Measurements from ENCODE around the gene SLC25A31. TPM values are rescaled to one million over a fixed set of nuclear protein-coding genes. Genes with fewer than 3 reads are reported as not detected.

The SLC25A31 gene
- total RNA-seq, 1 donor from 2014 or later = not detected

DNA sequence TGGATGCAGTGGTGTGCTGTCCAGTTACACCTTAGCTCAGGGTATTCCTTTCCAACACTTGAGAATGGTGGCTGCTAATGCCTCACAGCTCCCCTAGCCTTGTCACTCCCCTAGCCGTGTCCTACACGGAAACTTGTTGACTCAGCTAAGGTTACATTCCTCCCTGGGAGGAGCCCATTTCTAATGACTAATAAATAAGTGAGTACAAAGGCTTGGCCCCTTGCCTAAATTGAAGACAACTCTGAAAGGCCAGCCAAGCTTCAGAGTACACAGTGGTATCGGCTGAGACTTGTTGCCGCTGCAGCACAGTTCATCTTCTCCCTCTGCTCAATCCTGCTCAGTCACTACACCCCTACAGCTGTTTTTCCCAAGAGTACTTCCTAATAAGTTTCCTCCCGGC, 21.2 kb upstream of the SLC25A31 start:
- Mint-ChIP-seq H3K4me1 (peaks cover 14% of the 10 kb centered on the region), H3K27ac (peak overlapping the region; percentile 99), H3K9me3 (peaks cover 5% of the 10 kb centered on the region), H3K4me3 (peak overlapping the region; percentile 18), H3K36me3 (peaks cover 27% of the 10 kb centered on the region), H3K27me3 (ENCODE audit: low read depth) (no peaks in the 10 kb centered on the region)
- peak in 1 of 2 experiments; percentile 43 for DNase-seq (ENCODE audit: low spot score in 2 of 2, unreplicated experiment in 2 of 2)
- TF ChIP-seq, protein P1, sequence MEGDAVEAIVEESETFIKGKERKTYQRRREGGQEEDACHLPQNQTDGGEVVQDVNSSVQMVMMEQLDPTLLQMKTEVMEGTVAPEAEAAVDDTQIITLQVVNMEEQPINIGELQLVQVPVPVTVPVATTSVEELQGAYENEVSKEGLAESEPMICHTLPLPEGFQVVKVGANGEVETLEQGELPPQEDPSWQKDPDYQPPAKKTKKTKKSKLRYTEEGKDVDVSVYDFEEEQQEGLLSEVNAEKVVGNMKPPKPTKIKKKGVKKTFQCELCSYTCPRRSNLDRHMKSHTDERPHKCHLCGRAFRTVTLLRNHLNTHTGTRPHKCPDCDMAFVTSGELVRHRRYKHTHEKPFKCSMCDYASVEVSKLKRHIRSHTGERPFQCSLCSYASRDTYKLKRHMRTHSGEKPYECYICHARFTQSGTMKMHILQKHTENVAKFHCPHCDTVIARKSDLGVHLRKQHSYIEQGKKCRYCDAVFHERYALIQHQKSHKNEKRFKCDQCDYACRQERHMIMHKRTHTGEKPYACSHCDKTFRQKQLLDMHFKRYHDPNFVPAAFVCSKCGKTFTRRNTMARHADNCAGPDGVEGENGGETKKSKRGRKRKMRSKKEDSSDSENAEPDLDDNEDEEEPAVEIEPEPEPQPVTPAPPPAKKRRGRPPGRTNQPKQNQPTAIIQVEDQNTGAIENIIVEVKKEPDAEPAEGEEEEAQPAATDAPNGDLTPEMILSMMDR (IDR thresholded peaks at IDR 0.05; ENCODE audit: unreplicated experiment) = no peak

DNA sequence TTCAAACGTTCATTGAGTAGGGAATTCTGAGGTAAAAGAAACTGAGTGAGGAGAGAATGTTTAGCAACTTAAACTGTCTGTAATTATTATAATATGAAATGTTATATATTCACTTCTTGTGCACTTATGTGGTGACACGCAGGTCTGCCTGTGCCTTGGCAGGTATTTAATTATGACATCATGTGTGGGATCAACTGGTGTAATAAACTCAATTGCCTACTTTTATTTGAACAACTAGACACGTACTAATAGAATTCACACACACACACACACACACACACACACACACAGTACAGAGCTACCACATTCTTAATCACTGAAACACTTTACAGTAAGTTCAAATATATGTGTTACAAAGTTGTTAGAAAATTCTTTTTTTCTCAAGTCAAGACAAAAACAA, 20.7 kb upstream of the SLC25A31 start:
- Mint-ChIP-seq H3K27me3 (ENCODE audit: low read depth) (no peaks in the 10 kb centered on the region), H3K27ac (peak overlapping the region; percentile 99), H3K9me3 (peaks cover 5% of the 10 kb centered on the region), H3K36me3 (peaks cover 27% of the 10 kb centered on the region), H3K4me3 (no peak overlapping the region), H3K4me1 (peaks cover 14% of the 10 kb centered on the region)
- DNase-seq (ENCODE audit: low spot score in 2 of 2, unreplicated experiment in 2 of 2) = no peak
- TF ChIP-seq, protein P1 (IDR thresholded peaks at IDR 0.05; ENCODE audit: unreplicated experiment) = no peak

DNA sequence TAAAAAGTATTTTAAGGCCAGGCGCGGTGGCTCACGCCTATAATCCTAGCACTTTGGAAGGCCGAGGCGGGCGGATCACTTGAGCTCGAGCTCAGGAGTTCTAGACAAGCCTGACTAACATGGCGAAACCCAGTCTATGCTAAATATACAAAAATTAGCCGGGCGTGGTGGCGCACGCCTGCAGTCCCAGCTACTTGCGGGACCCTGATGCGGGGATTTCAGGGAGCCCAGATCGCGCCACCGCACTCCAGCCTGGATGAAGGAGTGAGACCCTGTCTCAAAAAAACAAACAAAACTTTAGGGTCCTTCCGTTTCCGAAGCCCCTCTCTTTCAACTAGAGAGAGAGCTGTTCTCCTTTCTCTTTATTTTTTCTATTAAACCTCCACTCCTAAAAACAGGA, 1.2 kb downstream of the SLC25A31 start:
- H3K9me3 Mint-ChIP-seq = no peaks in the 10 kb centered on the region
- H3K4me3 Mint-ChIP-seq = no peak overlapping the region
- no peaks in the 10 kb centered on the region for H3K27me3 Mint-ChIP-seq (ENCODE audit: low read depth)
- no peaks in the 10 kb centered on the region for H3K36me3 Mint-ChIP-seq
- no peak overlapping the region for H3K27ac Mint-ChIP-seq
- TF ChIP-seq, protein P1 (IDR thresholded peaks at IDR 0.05; ENCODE audit: unreplicated experiment) = no peak
- DNase-seq (ENCODE audit: low spot score in 2 of 2, unreplicated experiment in 2 of 2) = no peak
- peaks cover 4% of the 10 kb centered on the region for H3K4me1 Mint-ChIP-seq

DNA sequence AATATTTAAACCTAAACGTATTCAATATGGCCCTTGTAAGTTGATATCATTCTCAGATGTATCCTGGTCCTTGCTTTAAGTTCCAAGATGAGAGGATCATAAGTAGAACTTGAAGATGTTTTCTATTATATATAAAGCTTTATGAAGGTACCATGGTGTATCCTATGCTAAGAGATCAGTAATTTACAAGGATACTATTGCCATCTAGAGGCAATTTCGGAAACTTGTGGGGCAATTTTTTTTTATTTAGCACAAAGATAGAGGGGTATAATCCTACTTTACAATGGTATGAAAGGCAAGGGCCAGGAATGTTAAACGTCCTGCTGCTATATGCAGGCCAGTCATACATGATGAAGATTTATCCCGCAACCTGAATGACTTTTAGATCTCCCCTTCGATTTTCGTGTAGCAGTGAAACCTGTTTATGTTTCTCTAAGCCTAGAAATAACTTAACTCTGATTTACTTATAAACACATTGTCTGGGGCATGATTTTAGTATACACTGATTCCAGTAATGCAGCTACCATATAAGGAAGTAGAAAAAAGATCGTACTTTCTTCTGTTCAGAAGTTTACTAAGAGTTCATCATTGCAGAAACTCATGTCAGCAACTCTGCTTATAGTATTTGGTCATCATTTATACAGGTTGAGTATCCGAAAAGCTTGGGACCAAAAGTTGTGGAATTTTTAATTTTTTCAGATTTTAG, 2.6 kb downstream of the SLC25A31 start:
- H3K4me3 Mint-ChIP-seq = no peak overlapping the region
- TF ChIP-seq, protein P1 (IDR thresholded peaks at IDR 0.05; ENCODE audit: unreplicated experiment) = peak; percentile 43
- no peaks in the 10 kb centered on the region for H3K27me3 Mint-ChIP-seq (ENCODE audit: low read depth)
- H3K36me3 Mint-ChIP-seq = no peaks in the 10 kb centered on the region
- DNase-seq (ENCODE audit: low spot score in 2 of 2, unreplicated experiment in 2 of 2) = no peak
- peaks cover 14% of the 10 kb centered on the region for H3K4me1 Mint-ChIP-seq
- no peak overlapping the region for H3K27ac Mint-ChIP-seq
- H3K9me3 Mint-ChIP-seq = no peaks in the 10 kb centered on the region

DNA sequence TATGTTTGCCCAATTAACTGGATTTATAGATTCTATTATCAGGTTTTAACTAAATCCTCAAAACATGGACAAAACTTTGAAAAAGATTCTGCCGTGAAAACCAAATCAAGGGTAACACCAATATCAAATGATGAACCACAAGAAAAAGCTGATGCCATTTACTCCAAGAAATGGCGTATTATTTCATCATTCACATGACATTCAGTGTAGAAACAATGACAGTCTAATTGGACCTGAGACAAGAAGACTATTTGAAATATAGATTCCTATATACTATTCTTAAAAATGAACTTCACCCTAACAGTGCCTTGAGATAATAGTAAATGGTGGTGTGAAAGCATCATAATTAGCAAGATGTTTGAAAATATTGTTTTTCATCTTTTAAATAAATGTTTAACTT, 4.8 kb downstream of the SLC25A31 start:
- no peaks in the 10 kb centered on the region for H3K27me3 Mint-ChIP-seq (ENCODE audit: low read depth)
- no peak overlapping the region for H3K27ac Mint-ChIP-seq
- DNase-seq (ENCODE audit: low spot score in 2 of 2, unreplicated experiment in 2 of 2) = no peak
- no peak overlapping the region for H3K4me3 Mint-ChIP-seq
- H3K36me3 Mint-ChIP-seq = no peaks in the 10 kb centered on the region
- H3K9me3 Mint-ChIP-seq = no peaks in the 10 kb centered on the region
- H3K4me1 Mint-ChIP-seq = peaks cover 14% of the 10 kb centered on the region
- TF ChIP-seq, protein P1 (IDR thresholded peaks at IDR 0.05; ENCODE audit: unreplicated experiment) = no peak
